ENCODE measurements around the gene CRIP3. TPM values are rescaled to one million over a fixed set of nuclear protein-coding genes. Genes with fewer than 3 reads are reported as not detected.
"Not testable (repeated sequence)": the region's sequence is repeated elsewhere in the genome, so short reads cannot be mapped to it uniquely, and the experiment has no call there.

CRIP3 gene
- total RNA-seq, 1 experiment from 2014 or later, result not detected

DNA sequence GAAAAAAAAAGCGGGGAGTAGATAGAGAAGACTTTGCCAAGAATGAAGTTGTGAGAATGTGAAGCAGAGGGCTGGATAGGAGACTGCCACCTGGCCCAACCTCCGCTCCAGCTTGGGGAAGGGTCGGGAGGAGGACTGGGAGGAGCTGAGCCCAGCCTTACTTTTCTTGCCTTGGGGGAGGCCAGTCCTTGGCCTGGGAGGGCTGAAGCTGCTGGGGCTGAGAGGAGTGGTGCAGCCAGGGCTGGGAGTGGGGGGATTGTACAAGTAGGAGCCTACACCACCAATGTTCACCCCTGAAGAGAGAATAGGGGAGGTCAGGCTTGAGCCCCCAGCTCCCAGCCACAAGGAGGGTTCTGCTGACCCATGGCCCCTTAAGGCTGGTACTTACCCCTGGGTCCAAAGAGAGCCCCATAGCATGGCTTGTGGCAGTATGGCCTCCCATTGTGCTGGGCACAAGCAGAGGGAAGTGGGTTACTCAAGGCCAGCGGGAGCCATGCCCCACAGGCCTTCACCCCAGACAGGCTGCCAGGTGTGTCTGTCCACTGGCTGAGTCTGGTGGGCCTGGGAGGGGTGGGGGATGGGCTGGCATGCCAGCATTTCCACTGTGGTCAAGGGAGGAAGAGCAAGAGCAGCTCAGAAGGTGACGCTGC, 1.1 kb downstream of the CRIP3 start:
- no peak for DNase-seq (ENCODE audit: low read depth)

DNA sequence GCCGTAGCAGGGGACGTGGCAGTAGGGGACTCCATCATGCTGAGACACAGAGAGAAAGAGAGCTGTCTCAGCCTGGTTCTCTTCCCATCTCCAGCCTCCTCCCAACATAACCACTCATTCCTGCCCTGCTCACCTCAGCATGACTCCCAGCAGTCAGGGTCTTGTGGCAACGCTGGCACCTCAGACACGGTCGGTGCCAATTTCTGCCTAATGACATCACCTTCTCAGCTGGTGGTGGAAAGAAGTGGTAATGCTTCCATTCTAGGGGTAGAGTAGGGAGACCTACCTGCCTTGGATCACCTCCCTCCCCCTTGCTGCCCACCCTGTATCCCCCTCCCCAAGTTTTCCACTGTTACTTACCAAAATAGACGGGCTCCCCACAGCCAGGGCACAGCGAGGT, 2.5 kb downstream of the CRIP3 start:
- DNase-seq (ENCODE audit: low read depth), result no peak

DNA sequence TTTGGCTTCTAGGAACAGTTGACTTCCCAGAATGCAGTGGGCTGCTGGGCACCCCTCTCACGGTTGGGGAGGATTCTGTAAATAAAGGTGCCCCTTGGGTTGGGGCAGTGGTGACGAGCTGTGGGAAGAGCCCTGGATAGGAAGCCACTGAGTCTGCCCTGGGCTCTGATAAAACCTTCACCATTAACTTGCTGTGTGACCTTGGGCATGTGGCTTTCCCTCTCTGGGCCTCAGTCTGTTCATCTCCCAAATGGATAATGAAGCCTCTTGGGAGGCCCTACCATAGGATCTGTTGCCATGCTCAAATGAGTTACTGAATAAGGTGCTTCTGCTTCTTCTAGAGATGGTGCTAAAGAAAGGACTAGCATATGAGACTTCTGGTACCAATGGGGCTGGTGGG, 3.7 kb downstream of the CRIP3 start:
- no peak for DNase-seq (ENCODE audit: low read depth)

DNA sequence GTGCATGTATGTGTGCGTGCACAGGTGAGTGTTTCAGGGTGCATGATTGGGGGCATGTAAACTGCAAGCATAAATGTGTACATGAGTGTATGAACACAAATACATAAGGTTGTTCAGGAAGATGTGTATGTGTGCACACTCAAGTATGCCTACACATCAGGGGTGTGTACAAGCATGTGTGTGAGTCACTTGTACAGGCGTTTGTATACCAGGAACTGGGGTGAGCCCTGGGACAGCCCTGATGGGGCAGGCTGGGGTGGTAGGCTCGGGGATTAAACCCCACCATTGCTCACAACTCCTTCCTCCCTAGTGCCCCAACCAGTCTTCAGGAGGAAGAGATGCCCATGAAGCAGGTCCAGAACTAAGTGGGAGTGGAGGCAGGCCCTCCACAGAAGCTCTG, 4.3 kb downstream of the CRIP3 start:
- no peak for DNase-seq (ENCODE audit: low read depth)

DNA sequence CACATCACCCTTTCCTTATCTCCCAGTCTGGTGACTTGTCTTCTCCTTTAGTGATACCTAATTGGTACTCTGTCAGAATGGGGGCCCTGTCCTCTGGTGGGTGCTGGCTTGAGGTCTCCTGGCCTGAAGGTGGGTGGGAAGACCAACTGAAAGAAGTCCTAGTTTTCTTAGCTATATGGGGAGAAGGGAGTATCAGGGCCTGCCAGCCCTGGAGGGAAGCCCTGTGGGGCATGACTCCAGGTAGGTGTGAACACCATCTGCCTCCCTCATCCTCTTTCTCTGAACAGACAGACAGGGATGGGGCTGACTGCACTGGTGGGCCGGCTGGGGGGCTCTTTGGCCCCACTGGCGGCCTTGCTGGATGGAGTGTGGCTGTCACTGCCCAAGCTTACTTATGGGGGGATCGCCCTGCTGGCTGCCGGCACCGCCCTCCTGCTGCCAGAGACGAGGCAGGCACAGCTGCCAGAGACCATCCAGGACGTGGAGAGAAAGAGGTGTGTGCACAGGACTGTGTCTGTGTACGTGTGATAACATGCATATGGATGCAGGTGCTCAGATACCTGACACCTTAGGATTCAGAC, 4.8 kb downstream of the CRIP3 start:
- DNase-seq (ENCODE audit: low read depth), result no peak

DNA sequence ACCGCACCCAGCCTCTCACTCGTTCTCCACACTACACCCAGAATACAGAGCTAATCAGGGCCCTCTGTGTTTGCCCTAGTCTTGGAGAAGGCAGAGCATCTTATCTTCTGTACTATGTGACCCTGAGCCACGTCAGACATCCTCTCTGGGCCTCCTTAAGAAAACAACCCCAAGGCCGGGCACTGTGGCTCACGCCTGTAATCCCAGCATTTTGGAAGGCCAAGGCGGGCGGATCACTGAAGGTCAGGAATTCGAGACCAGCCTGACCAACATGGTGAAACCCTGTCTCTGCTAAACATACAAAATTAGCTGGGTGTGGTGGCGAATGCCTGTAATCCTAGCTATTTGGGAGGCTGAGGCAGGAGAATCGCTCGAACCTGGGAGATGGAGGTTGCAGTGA, 5.6 kb downstream of the CRIP3 start:
- DNase-seq (ENCODE audit: low read depth), result not testable (repeated sequence)

DNA sequence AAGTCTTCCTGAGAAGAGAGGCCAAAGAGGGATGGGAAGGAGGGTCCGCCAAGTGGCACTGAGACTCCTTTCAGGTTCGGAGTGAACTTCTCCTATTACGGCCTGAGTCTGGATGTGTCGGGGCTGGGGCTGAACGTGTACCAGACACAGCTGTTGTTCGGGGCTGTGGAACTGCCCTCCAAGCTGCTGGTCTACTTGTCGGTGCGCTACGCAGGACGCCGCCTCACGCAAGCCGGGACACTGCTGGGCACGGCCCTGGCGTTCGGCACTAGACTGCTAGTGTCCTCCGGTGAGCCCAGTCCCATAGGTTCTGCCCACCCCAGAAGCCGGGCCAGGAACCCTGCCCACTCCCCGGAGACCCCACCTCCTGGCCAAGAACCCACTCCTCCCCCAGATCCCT, 6.5 kb downstream of the CRIP3 start:
- DNase-seq (ENCODE audit: low read depth), result no peak

DNA sequence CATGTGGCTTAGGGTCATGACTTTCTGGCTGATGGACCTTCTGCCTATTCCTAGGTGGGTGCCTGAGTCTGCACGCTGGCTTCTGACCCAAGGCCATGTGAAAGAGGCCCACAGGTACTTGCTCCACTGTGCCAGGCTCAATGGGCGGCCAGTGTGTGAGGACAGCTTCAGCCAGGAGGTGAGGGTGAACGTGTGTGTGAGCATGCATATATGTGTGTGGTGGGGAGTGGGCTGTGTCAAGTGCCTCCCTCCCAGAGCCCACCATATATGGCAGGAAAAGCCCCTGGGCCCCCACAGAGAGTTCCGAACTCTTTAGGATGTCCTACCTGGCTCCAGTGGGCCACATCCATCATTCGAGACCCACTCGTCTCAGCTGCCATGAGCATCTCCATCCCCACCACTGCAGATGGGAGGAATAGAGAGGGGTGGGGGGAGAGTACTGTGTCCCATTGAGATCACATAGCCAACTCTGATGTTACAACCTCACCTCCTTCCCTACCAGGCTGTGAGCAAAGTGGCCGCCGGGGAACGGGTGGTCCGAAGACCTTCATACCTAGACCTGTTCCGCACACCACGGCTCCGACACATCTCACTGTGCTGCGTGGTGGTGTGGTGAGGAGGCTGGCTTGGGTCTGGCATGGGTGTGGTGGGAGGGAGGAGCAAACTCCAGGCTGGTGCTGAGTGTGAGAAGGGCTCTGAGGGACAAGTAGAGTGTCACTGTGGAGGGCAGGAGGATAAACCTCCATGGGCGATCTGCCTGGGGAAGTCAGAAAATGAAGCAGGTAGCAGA, 7.3 kb downstream of the CRIP3 start:
- DNase-seq (ENCODE audit: low read depth), result no peak

DNA sequence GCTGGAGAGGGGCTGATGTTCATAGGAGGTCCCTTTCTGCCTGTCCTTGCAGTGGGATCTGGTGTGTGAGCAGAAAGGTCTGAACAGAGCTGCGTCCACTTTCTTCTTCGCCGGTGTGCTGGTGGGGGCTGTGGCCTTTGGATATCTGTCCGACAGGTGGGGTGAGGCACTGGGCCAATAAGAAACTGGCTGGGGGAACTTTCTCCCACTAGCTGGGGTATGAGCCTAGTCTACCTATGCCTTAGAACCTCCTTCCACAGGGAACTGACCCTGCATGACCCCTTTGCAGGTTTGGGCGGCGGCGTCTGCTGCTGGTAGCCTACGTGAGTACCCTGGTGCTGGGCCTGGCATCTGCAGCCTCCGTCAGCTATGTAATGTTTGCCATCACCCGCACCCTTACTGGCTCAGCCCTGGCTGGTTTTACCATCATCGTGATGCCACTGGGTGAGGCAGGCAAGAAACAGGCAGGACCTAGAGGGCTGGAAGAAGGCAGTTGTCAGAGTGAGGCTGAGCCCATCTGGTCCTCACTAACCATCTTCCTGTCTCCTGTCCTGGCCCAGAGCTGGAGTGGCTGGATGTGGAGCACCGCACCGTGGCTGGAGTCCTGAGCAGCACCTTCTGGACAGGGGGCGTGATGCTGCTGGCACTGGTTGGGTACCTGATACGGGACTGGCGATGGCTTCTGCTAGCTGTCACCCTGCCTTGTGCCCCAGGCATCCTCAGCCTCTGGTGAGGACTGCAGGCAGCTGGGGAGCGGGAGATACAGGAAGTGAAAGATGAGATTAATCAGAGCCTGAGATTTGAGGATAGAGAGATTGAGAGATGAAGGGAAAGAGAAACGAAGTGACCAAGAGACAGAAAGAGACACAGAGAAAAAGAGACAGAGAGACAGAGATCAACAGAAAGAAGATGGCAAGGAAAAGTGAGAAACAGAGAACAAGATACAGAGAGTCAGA, 9.0 kb downstream of the CRIP3 start:
- no peak for DNase-seq (ENCODE audit: low read depth)

DNA sequence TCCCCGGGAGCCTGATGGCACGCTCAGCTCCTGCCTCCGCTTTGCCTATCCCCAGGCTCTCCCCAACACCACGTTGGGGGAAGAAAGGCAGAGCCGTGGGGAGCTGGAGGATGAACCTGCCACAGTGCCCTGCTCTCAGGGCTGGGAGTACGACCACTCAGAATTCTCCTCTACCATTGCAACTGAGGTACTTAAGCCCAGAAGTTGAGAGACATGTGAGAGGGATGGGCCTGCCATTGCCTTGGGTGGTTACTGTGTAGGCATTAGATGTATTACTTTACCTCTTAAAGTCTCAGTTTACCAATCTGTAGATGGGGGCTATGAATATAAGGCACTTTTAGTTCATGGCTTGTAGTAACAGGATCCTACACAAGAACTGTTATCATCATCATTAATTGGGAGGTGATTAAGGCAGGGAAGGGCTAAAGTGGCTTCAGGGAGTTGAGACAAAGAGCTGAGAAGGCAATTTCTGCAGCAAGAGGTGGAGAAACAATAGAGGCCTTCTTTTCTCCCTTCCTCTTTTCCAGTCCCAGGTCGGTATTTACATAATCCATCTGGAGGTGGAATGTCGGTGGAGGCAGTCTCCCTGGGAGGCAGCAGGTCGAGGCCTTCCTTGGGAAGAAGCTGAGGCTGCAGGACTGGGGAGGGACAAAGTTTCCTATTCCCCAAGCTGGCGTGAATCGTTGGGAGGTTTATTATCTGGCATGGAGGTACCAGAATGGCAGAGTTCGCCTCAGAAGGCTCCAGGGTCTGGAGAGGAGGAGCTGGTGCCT, 9.9 kb downstream of the CRIP3 start:
- no peak for DNase-seq (ENCODE audit: low read depth)

DNA sequence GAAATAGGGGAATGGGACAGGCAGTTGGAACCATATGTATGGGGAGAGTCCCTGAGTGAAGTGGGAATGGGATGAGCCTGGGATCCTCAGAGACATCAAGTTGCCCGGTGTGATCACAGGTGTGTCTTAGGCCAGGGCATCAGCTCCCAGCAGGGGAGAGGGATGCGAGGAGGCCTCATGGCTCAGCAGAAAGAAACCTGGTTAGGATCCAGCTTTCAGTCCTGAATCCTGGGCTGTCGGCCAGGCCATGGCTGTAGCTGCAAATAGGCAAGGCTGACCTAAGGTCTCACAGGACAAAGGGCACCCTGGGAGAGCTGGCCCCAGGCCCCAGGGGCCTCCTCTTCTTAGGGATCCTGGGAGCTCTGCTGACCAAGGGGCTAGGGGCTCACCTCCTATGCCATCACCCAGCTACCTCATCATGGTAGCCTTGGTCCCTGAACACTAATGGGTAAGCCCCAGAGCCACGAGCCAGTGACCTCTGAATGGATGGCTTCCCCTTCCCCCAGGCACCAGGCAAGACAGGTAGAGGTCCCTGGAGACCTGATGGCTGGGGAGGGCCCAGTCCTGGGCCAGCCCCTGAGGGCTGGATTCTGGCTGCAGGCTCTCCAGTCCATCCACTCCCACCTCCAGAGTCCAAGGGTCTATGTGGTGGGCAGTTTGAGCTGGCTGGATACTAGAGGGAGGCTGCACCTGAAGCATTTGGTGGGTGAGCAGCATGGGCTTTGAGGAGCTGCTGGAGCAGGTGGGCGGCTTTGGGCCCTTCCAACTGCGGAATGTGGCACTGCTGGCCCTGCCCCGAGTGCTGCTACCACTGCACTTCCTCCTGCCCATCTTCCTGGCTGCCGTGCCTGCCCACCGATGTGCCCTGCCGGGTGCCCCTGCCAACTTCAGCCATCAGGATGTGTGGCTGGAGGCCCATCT, 10.7 kb downstream of the CRIP3 start, which contains the start of gene SLC22A7:
TSS of gene SLC22A7 (plus strand) at position 617 of the 921 bp plus-strand sequence. CDS start at position 716, 99 bp downstream.
- no peak for DNase-seq (ENCODE audit: low read depth)

DNA sequence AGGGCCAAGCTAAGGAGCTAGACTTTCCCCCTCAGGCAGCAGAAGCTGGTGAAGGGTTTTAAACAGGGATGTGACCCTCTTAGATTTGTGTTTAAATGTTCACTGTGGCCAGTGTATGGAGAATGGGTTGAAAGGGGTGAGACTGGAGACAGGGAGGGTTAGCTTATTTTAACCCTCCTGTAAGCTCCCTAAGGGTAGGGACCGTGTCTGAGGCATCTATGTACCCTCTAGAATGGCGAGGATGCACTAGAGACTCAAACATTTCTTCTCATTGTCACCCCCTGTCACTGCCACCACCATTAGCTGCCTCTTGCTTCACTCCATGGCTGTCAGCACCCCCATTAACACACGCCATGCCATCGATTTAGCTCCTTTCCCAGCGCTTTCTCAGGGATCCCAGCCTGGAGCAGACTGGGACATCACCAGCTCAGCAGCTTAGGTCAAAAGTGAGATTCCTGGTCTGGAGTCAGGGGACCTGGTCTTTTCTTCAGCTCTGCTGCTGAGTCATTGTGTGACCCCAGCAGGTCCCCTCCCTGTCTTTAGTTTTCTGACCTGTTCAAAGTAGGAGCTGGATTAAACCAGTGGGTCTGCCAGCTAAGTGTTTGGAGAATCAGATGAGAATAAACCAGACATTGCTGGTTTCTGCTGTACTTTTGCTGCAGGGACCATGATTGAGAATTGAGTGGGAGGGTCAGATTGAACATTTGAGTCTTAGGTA, 11.7 kb downstream of the CRIP3 start:
- DNase-seq (ENCODE audit: low read depth), result no peak

DNA sequence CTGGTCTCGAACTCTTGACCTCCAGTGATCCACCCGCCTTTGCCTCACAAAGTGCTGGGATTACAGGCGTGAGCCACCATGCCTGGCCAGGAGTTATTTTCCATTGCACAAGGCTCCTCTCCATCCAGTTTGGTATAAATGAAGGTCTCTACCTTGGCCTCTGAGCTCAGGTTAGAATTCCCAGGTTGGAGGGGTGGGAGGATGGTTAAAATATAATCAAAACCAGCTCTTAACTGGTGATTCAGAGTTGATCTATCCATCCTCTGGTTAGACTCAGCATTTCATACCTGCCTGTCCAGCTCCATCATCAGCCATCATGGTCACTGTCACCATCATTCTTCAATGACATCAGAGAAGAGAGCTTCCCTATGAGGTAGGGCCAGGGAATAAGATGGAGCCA, 13.2 kb downstream of the CRIP3 start:
- no peak for DNase-seq (ENCODE audit: low read depth)

DNA sequence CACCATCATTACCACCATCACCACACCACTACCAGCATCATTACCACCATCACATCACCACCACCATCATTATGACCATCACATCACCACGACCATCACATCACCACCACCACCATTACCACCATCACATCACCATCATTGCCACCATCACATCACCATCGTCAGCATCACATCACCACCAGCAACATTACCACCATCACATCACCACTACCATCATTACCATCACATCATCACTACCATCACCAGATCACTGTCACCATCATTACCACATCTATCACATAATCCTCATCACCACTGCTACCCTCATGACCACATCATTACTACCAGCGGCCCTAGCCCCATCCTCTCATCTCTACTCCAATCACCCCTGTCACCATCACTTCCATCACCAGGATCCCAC, 14.1 kb downstream of the CRIP3 start:
- DNase-seq (ENCODE audit: low read depth), result no peak

DNA sequence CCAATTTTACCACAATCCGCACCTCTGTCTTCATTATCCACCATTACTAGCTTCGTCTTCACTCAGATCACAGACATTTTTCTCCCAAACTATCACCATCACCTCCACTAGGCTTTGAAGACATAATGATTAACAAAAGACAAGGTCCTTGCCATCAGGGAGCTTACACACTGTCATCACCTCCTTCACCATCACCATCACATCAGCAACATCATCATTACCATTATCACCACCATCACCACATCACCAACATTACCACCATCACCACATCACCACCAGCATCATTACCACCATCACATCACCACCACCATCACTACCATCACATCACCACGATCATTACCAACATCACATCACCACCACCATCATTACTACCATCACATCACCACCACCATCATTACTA, 14.9 kb downstream of the CRIP3 start:
- no peak for DNase-seq (ENCODE audit: low read depth)

DNA sequence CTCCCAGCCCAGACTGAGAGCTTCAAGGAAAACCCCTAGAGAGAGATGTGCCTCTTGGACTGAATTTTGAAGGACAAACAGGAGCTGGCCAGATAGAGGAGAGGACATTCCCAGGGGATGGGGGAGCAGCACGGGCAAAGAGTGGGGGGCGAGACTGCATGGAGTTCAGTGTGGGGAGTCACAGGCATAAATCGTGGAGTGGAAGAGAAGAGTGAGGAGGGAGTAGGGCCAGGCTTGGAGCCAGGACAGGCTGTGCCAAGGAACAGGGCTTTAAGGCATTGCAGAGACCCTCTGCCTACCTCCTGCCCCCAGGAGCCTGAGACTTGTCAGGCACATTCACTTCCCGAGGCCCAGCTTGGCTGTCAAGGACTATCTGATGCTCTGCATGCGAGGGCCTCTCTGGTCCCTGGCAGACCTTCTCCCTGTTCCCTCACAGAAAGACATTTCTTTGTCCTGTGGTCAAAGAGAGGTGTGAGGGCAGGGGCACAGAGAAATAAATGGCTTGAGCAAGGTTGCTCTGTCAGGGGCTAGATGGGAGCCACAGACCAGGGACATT, 15.8 kb downstream of the CRIP3 start:
- DNase-seq (ENCODE audit: low read depth), result no peak

DNA sequence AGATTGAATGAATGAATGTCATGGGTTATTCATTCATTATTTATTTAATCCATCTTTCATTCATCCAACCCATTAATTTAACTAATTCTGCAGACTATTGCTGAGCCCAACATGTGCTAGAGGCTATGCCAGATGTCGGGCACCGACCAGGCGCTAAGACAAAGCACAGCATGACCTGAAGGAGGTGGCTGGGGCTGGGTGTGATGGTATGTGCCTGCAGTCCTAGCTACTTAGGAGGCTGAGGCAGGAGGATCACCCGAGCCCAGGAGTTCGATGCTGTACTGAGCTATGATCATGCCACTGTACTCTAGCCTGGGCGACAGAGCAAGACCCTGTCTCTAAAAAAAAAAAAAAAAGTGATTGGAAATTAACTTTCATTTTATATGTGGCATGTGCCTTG, 16.3 kb downstream of the CRIP3 start:
- no peak for DNase-seq (ENCODE audit: low read depth)

DNA sequence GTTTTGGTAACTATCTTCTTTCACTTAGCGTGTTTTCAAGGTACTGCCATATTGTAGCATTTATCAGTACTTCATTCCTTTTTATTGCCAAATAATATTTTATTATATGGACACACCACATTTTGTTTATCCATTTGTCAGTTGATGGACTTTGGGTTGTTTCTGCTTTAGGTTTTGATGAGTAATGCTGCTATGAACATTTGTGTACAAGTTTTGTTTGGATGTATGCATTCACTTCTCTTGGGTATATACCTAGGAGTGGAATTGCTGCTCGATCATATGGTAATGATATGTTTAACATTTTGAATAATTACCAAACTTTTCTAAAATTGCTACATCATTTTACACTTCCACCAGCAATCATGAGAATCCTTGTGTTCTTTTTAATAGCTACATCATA, 16.9 kb downstream of the CRIP3 start:
- no peak for DNase-seq (ENCODE audit: low read depth)

DNA sequence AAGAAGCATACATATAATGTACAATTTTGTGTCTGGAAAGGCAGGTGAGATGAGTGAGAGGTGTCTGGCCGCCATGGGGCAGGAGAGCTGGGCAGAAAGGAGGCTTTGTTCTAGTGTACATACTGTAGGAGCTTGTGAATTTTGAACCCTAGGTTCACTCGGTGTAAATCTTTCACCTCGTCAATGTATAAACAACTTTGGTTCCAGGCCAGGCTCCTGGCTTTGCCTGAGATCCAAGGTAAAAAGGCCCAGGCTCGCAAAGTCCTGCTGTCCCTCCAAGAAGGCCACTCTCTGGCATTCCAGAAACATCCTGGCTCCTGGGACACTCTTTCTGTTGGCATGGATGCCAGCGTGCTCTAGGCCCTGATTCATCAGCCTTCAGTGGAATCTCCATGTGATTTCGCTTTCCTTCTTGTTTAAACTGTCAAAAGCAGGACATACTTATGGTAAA, 17.7 kb downstream of the CRIP3 start:
- DNase-seq (ENCODE audit: low read depth), result no peak

Data from HT1080 (cell line).